Chondrocyte (in vitro differentiated cells): ENCODE results near the gene MLN. TPM values are rescaled to one million over a fixed set of nuclear protein-coding genes. Genes with fewer than 3 reads are reported as not detected.
A peak's percentile ranks its signal among the peaks of the same experiment; 100 is the strongest.

ENCODE experiments used
- DNase-seq: peaks from one replicate; pipeline ENCODE4 v3.0.0; 2021; ENCODE audit warnings: mixed read lengths, low spot score
- H3K27ac Mint-ChIP-seq: one replicate; pipeline ENCODE4 v1.8.0; 2021; ENCODE audit warnings: mild to moderate bottlenecking, moderate library complexity, mixed read lengths; ENCODE audit not compliant: unreplicated experiment
- H3K27me3 Mint-ChIP-seq: 2 replicates; pipeline ENCODE4 v1.8.0; 2021; ENCODE audit warnings: low read depth, mixed read lengths
- H3K36me3 Mint-ChIP-seq: 2 replicates; pipeline ENCODE4 v1.8.0; 2021; ENCODE audit warnings: low read depth, mixed read lengths
- H3K4me1 Mint-ChIP-seq: 2 replicates; pipeline ENCODE4 v1.8.0; 2021; ENCODE audit warnings: low read depth, mild to moderate bottlenecking, mixed read lengths
- H3K4me3 Mint-ChIP-seq: one replicate; pipeline ENCODE4 v1.8.0; 2021; ENCODE audit warnings: mild to moderate bottlenecking, moderate library complexity, mixed read lengths; ENCODE audit not compliant: unreplicated experiment
- H3K9me3 Mint-ChIP-seq: 2 replicates; pipeline ENCODE4 v1.8.0; 2021; ENCODE audit warnings: low read depth, mixed read lengths
- CTCF ChIP-seq: fragments of 200-600 bp; sonication (generic); IDR thresholded peaks from 2 replicates; pipeline ENCODE4 v1.5.0; 2021; ENCODE audit warnings: antibody characterized with exemption, mild to moderate bottlenecking, moderate library complexity
- total RNA-seq: library from RNA; stranded (reverse); gene quantifications from 3 replicates; pipeline ENCODE4 v1.2.1, GENCODE V29; 2021

The MLN gene
- total RNA-seq, 1 donor from 2014 or later = not detected

- TF ChIP-seq CTCF = no peak
- Mint-ChIP-seq H3K9me3 (peaks cover 8% of the 10 kb centered on the region), H3K4me1 (peaks cover 50% of the 10 kb centered on the region), H3K36me3 (peaks cover 6% of the 10 kb centered on the region), H3K4me3 (no peak overlapping the region), H3K27ac (peak overlapping the region; percentile 94), H3K27me3 (no peaks in the 10 kb centered on the region)
- no peak for DNase-seq
Observed at GRCh38 chr6:33770124-33770832, 33.5 kb downstream of the MLN start.

- Mint-ChIP-seq H3K27ac (no peak overlapping the region), H3K4me1 (peaks cover 50% of the 10 kb centered on the region), H3K4me3 (no peak overlapping the region), H3K9me3 (peaks cover 8% of the 10 kb centered on the region), H3K36me3 (peaks cover 1% of the 10 kb centered on the region), H3K27me3 (no peaks in the 10 kb centered on the region)
- TF ChIP-seq CTCF = no peak
- no peak for DNase-seq
Observed at GRCh38 chr6:33769248-33769821, 34.5 kb downstream of the MLN start.

- H3K4me3 Mint-ChIP-seq = no peak overlapping the region
- H3K36me3 Mint-ChIP-seq = peaks cover 1% of the 10 kb centered on the region
- no peak for DNase-seq
- H3K27me3 Mint-ChIP-seq = no peaks in the 10 kb centered on the region
- H3K4me1 Mint-ChIP-seq = peaks cover 50% of the 10 kb centered on the region
- peaks cover 8% of the 10 kb centered on the region for H3K9me3 Mint-ChIP-seq
- TF ChIP-seq CTCF = peak; percentile 90
- H3K27ac Mint-ChIP-seq = peak overlapping the region; percentile 66
Observed at GRCh38 chr6:33768644-33769120, 35.1 kb downstream of the MLN start.

GRCh38 chr6:33766921-33767907 is 36.6 kb downstream of the MLN start:
- H3K9me3 Mint-ChIP-seq = peaks cover 8% of the 10 kb centered on the region
- H3K36me3 Mint-ChIP-seq = no peaks in the 10 kb centered on the region
- no peak for TF ChIP-seq CTCF
- H3K27ac Mint-ChIP-seq = no peak overlapping the region
- peaks cover 39% of the 10 kb centered on the region for H3K4me1 Mint-ChIP-seq
- no peak overlapping the region for H3K4me3 Mint-ChIP-seq
- DNase-seq = no peak
- H3K27me3 Mint-ChIP-seq = no peaks in the 10 kb centered on the region

- Mint-ChIP-seq H3K27me3 (no peaks in the 10 kb centered on the region), H3K9me3 (peaks cover 8% of the 10 kb centered on the region), H3K4me3 (no peak overlapping the region), H3K36me3 (no peaks in the 10 kb centered on the region), H3K4me1 (peaks cover 34% of the 10 kb centered on the region), H3K27ac (no peak overlapping the region)
- DNase-seq = no peak
- no peak for TF ChIP-seq CTCF
Observed at GRCh38 chr6:33765368-33765767, 38.4 kb downstream of the MLN start.
